ENCODE results near the gene VPS52.

Gene VPS52

GRCh38 chr6:33209856-33210255 is 61.8 kb downstream of the VPS52 start:
- Mint-ChIP-seq H3K4me1 (ENCODE audit: low read depth) (peaks cover 70% of the 10 kb centered on the region), H3K9me3 (no peaks in the 10 kb centered on the region), H3K36me3 (ENCODE audit: low read depth) (peaks cover 53% of the 10 kb centered on the region), H3K4me3 (no peak overlapping the region), H3K27ac (peak overlapping the region; percentile 4), H3K27me3 (peaks cover 38% of the 10 kb centered on the region)
- intact Hi-C loops (cut with micrococcal nuclease) = no loop called here

- Mint-ChIP-seq H3K4me3 (peak within 1 kb of the TSS; percentile 85), H3K4me1 (ENCODE audit: low read depth) (peaks cover 74% of the 10 kb centered on the region), H3K27me3 (peaks cover 24% of the 10 kb centered on the region), H3K9me3 (no peaks in the 10 kb centered on the region), H3K27ac (peak within 1 kb of the TSS; percentile 89), H3K36me3 (ENCODE audit: low read depth) (peaks cover 67% of the 10 kb centered on the region)
- intact Hi-C loops (cut with micrococcal nuclease) = loop anchor here (1.0 kb wide), 1 partner anchor 8 kb away; the partner anchor contains the start of genes RXRB and SLC39A7
Measured at GRCh38 chr6:33208091-33208967, 63.3 kb downstream of the VPS52 start, which contains the start of gene RING1. Gene RING1 (plus strand): TSS chr6:33208500. CDS start chr6:33208823, 323 bp downstream.

- Mint-ChIP-seq H3K27me3 (peaks cover 17% of the 10 kb centered on the region), H3K4me3 (peak overlapping the region; percentile 85), H3K36me3 (ENCODE audit: low read depth) (peaks cover 73% of the 10 kb centered on the region), H3K27ac (peak overlapping the region; percentile 89), H3K4me1 (ENCODE audit: low read depth) (peaks cover 74% of the 10 kb centered on the region), H3K9me3 (no peaks in the 10 kb centered on the region)
- intact Hi-C loops (cut with micrococcal nuclease) = loop anchor here (1.0 kb wide), 1 partner anchor 7 kb away; the partner anchor contains the start of genes RXRB and SLC39A7
Measured at GRCh38 chr6:33207552-33208090, 64.1 kb downstream of the VPS52 start.

GRCh38 chr6:33206864-33207551 is 64.7 kb downstream of the VPS52 start:
- peaks cover 74% of the 10 kb centered on the region for H3K4me1 Mint-ChIP-seq (ENCODE audit: low read depth)
- intact Hi-C loops (cut with micrococcal nuclease) = no loop called here

GRCh38 chr6:33206027-33206863 is 65.4 kb downstream of the VPS52 start:
- peaks cover 5% of the 10 kb centered on the region for H3K27me3 Mint-ChIP-seq
- intact Hi-C loops (cut with micrococcal nuclease) = no loop called here
- peaks cover 79% of the 10 kb centered on the region for H3K4me1 Mint-ChIP-seq (ENCODE audit: low read depth)
- no peak overlapping the region for H3K4me3 Mint-ChIP-seq
- peaks cover 73% of the 10 kb centered on the region for H3K36me3 Mint-ChIP-seq (ENCODE audit: low read depth)
- H3K27ac Mint-ChIP-seq = peak overlapping the region; percentile 16
- no peaks in the 10 kb centered on the region for H3K9me3 Mint-ChIP-seq

More at GRCh38 chr6:33206864-33207551, 64.7 kb downstream of the VPS52 start:
- peaks cover 11% of the 10 kb centered on the region for H3K27me3 Mint-ChIP-seq
- peak overlapping the region; percentile 85 for H3K4me3 Mint-ChIP-seq
- H3K27ac Mint-ChIP-seq = peak overlapping the region; percentile 89
- peaks cover 73% of the 10 kb centered on the region for H3K36me3 Mint-ChIP-seq (ENCODE audit: low read depth)
- no peaks in the 10 kb centered on the region for H3K9me3 Mint-ChIP-seq

GRCh38 chr6:33205191-33206026 is 66.3 kb downstream of the VPS52 start:
- Mint-ChIP-seq H3K4me3 (peak overlapping the region; percentile 81), H3K27ac (peak overlapping the region; percentile 70), H3K9me3 (no peaks in the 10 kb centered on the region), H3K27me3 (peaks cover 5% of the 10 kb centered on the region), H3K36me3 (ENCODE audit: low read depth) (peaks cover 73% of the 10 kb centered on the region), H3K4me1 (ENCODE audit: low read depth) (peaks cover 84% of the 10 kb centered on the region)
- intact Hi-C loops (cut with micrococcal nuclease) = no loop called here

GRCh38 chr6:33204415-33205190 is 67.1 kb downstream of the VPS52 start, which contains the start of gene HSD17B8:
Gene HSD17B8 (plus strand): TSS chr6:33204655. CDS start chr6:33204669, 14 bp downstream.
- Mint-ChIP-seq H3K9me3 (no peaks in the 10 kb centered on the region), H3K4me3 (peak within 1 kb of the TSS; percentile 81), H3K4me1 (ENCODE audit: low read depth) (peaks cover 76% of the 10 kb centered on the region), H3K36me3 (ENCODE audit: low read depth) (peaks cover 69% of the 10 kb centered on the region), H3K27ac (peak within 1 kb of the TSS; percentile 70), H3K27me3 (peaks cover 5% of the 10 kb centered on the region)
- intact Hi-C loops (cut with micrococcal nuclease) = no loop called here

GRCh38 chr6:33204165-33204414 is 67.6 kb downstream of the VPS52 start:
- Mint-ChIP-seq H3K9me3 (no peaks in the 10 kb centered on the region), H3K4me1 (ENCODE audit: low read depth) (peaks cover 76% of the 10 kb centered on the region), H3K36me3 (ENCODE audit: low read depth) (peaks cover 64% of the 10 kb centered on the region), H3K4me3 (peak overlapping the region; percentile 81), H3K27ac (peak overlapping the region; percentile 70), H3K27me3 (peaks cover 5% of the 10 kb centered on the region)
- intact Hi-C loops (cut with micrococcal nuclease) = no loop called here

GRCh38 chr6:33203443-33204164 is 68.1 kb downstream of the VPS52 start:
- Mint-ChIP-seq H3K4me1 (ENCODE audit: low read depth) (peaks cover 76% of the 10 kb centered on the region), H3K9me3 (no peaks in the 10 kb centered on the region), H3K4me3 (no peak overlapping the region), H3K27ac (peak overlapping the region; percentile 70), H3K27me3 (peaks cover 5% of the 10 kb centered on the region), H3K36me3 (ENCODE audit: low read depth) (peaks cover 64% of the 10 kb centered on the region)
- intact Hi-C loops (cut with micrococcal nuclease) = no loop called here

- Mint-ChIP-seq H3K4me3 (no peak overlapping the region), H3K27ac (peak overlapping the region; percentile 70), H3K36me3 (ENCODE audit: low read depth) (peaks cover 64% of the 10 kb centered on the region), H3K27me3 (peaks cover 5% of the 10 kb centered on the region), H3K4me1 (ENCODE audit: low read depth) (peaks cover 82% of the 10 kb centered on the region), H3K9me3 (no peaks in the 10 kb centered on the region)
- intact Hi-C loops (cut with micrococcal nuclease) = no loop called here
Measured at GRCh38 chr6:33202799-33203198, 68.9 kb downstream of the VPS52 start.

- H3K27ac Mint-ChIP-seq = peak overlapping the region; percentile 99
- H3K27me3 Mint-ChIP-seq = peaks cover 2% of the 10 kb centered on the region
- peaks cover 70% of the 10 kb centered on the region for H3K36me3 Mint-ChIP-seq (ENCODE audit: low read depth)
- peak overlapping the region; percentile 98 for H3K4me3 Mint-ChIP-seq
- H3K4me1 Mint-ChIP-seq (ENCODE audit: low read depth) = peaks cover 83% of the 10 kb centered on the region
- intact Hi-C loops (cut with micrococcal nuclease) = loop anchor here (2.0 kb wide), 1 partner anchor 47 kb away; no protein-coding TSS in a partner anchor
- H3K9me3 Mint-ChIP-seq = no peaks in the 10 kb centered on the region
Measured at GRCh38 chr6:33201935-33202334, 69.7 kb downstream of the VPS52 start.
